Central memory CD4-positive, alpha-beta T cell (primary cell): ENCODE measurements around the gene BCKDHB.

ENCODE experiments used
- DNase-seq: peaks from one replicate; pipeline ENCODE4 v3.0.0; 2022

Gene BCKDHB

GRCh38 chr6:80154160-80154559 lies 47.7 kb downstream of the BCKDHB start:
- DNase-seq = no peak

- no peak for DNase-seq
Observed at GRCh38 chr6:80156221-80156620, 49.8 kb downstream of the BCKDHB start.

- DNase-seq = no peak
Observed at GRCh38 chr6:80158478-80158989, 52.1 kb downstream of the BCKDHB start.

- no peak for DNase-seq
Observed at GRCh38 chr6:80161434-80161833, 55.0 kb downstream of the BCKDHB start.

- no peak for DNase-seq
Observed at GRCh38 chr6:80163754-80164187, 57.3 kb downstream of the BCKDHB start.

GRCh38 chr6:80165143-80165542 lies 58.7 kb downstream of the BCKDHB start:
- no peak for DNase-seq

GRCh38 chr6:80165819-80166218 lies 59.3 kb downstream of the BCKDHB start:
- DNase-seq = no peak

GRCh38 chr6:80170433-80170832 lies 64.0 kb downstream of the BCKDHB start:
- no peak for DNase-seq

- DNase-seq = no peak
Observed at GRCh38 chr6:80173411-80173810, 66.9 kb downstream of the BCKDHB start.

GRCh38 chr6:80174900-80175572 lies 68.6 kb downstream of the BCKDHB start:
- DNase-seq = no peak

GRCh38 chr6:80179695-80180094 lies 73.2 kb downstream of the BCKDHB start:
- no peak for DNase-seq

- DNase-seq = no peak
Observed at GRCh38 chr6:80181352-80182081, 75.0 kb downstream of the BCKDHB start.

GRCh38 chr6:80182308-80182707 lies 75.8 kb downstream of the BCKDHB start:
- no peak for DNase-seq

- DNase-seq = no peak
Observed at GRCh38 chr6:80183019-80183795, 76.7 kb downstream of the BCKDHB start.

GRCh38 chr6:80185492-80185891 lies 79.0 kb downstream of the BCKDHB start:
- DNase-seq = no peak

- no peak for DNase-seq
Observed at GRCh38 chr6:80186082-80186481, 79.6 kb downstream of the BCKDHB start.

GRCh38 chr6:80196906-80197305 lies 90.4 kb downstream of the BCKDHB start:
- DNase-seq = no peak

- no peak for DNase-seq
Observed at GRCh38 chr6:80197474-80197873, 91.0 kb downstream of the BCKDHB start.

- no peak for DNase-seq
Observed at GRCh38 chr6:80197986-80198385, 91.5 kb downstream of the BCKDHB start.

- no peak for DNase-seq
Observed at GRCh38 chr6:80203283-80203682, 96.8 kb downstream of the BCKDHB start.

- no peak for DNase-seq
Observed at GRCh38 chr6:80205404-80205803, 98.9 kb downstream of the BCKDHB start.

- no peak for DNase-seq
Observed at GRCh38 chr6:80206758-80207157, 100.3 kb downstream of the BCKDHB start.

GRCh38 chr6:80209430-80209829 lies 103.0 kb downstream of the BCKDHB start:
- no peak for DNase-seq
